T-cell (primary cell): ENCODE measurements around the gene TMEM8B. TPM values are rescaled to one million over a fixed set of nuclear protein-coding genes. Genes with fewer than 3 reads are reported as not detected.
A peak's percentile ranks its signal among the peaks of the same experiment; 100 is the strongest.

Source experiments
- ATAC-seq, 4 experiments: fragments of 200-7000 bp in 3 of 4; fragments of 150-1000 bp in 1 of 4; cut with Tn5 transposase; replicated peaks in 1 of 4; 1 replicate in 3 of 4; 2 replicates in 1 of 4; pipeline ENCODE4 v1.10.0; 2021; ENCODE audit warnings: moderate library complexity in 3 of 4, mild to moderate bottlenecking in 2 of 4, moderate number of reproducible peaks in 1 of 4
- CTCF ChIA-PET, 2 donors: fragments of 300-600 bp; sonication (Branson Sonifier 250); formaldehyde crosslinking; loops; one replicate each; lab custom pipeline; 2022; ENCODE audit warnings: antibody characterized with exemption in 2 of 2; lab: Charles Lee
- POLR2A ChIA-PET, 2 donors: fragments of 300-600 bp; sonication (Branson Sonifier 250); formaldehyde crosslinking; loops; one replicate each; lab custom pipeline; 2022; ENCODE audit warnings: antibody characterized with exemption in 2 of 2; lab: Charles Lee
- DNase-seq, 35 experiments: peaks; one replicate each; pipeline versions ENCODE4 v3.0.0 to v3.0.0-alpha.2; 2013 to 2023
- H3K27ac ChIP-seq: one replicate; pipeline ENCODE4 v1.5.1; 2013; ENCODE audit warnings: low read length
- H3K27me3 ChIP-seq, 2 experiments: replicated peaks in 1 of 2; 1 replicate in 1 of 2; 2 replicates in 1 of 2; pipeline versions ENCODE4 v1.6.1 to v1.7.0; 2013; ENCODE audit warnings: low read length in 1 of 2, mixed read lengths in 1 of 2; ENCODE audit not compliant: control insufficient read depth in 2 of 2, insufficient read depth in 2 of 2; ENCODE audit errors: extremely low read depth in 1 of 2
- H3K36me3 ChIP-seq, 2 donors: 1 replicate in 1 of 2; 2 replicates in 1 of 2; pipeline versions ENCODE4 v1.6.1 to v1.7.0; 2013; ENCODE audit warnings: low read length in 1 of 2; ENCODE audit not compliant: control insufficient read depth in 2 of 2, insufficient read depth in 1 of 2; ENCODE audit errors: extremely low read depth in 1 of 2
- H3K4me1 ChIP-seq, 2 experiments: 1 replicate in 1 of 2; 2 replicates in 1 of 2; pipeline versions ENCODE4 v1.6.1 to v1.7.0; 2013; ENCODE audit warnings: low read length in 2 of 2, mixed read lengths in 1 of 2; ENCODE audit not compliant: insufficient read depth in 2 of 2, control insufficient read depth in 1 of 2; ENCODE audit errors: extremely low read depth in 1 of 2
- H3K4me3 ChIP-seq, 2 donors: 1 replicate in 1 of 2; 2 replicates in 1 of 2; pipeline versions ENCODE4 v1.5.1 to v1.7.0; 2013; ENCODE audit warnings: mild to moderate bottlenecking in 2 of 2, low read length in 1 of 2, moderate library complexity in 1 of 2; ENCODE audit not compliant: control insufficient read depth in 1 of 2; ENCODE audit errors: extremely low read depth in 1 of 2
- H3K9me3 ChIP-seq: 2 replicates; pipeline ENCODE4 v1.7.0; 2013
- H3K27ac Mint-ChIP-seq, 2 donors: one replicate each; pipeline ENCODE4 v1.8.0; 2020 to 2021; ENCODE audit warnings: mild to moderate bottlenecking in 2 of 2, mixed read lengths in 2 of 2
- H3K27me3 Mint-ChIP-seq, 2 donors: one replicate each; pipeline ENCODE4 v1.8.0; 2021 to 2022; ENCODE audit warnings: mixed read lengths in 2 of 2
- H3K36me3 Mint-ChIP-seq: one replicate; pipeline ENCODE4 v1.8.0; 2021; ENCODE audit warnings: mixed read lengths
- H3K4me1 Mint-ChIP-seq, 3 donors: one replicate each; pipeline ENCODE4 v1.8.0; 2020 to 2022; ENCODE audit warnings: mixed read lengths in 3 of 3, mild to moderate bottlenecking in 1 of 3
- H3K4me3 Mint-ChIP-seq, 3 donors: one replicate each; pipeline ENCODE4 v1.8.0; 2020 to 2022; ENCODE audit warnings: mild to moderate bottlenecking in 3 of 3, mixed read lengths in 3 of 3, moderate library complexity in 3 of 3
- H3K9me3 Mint-ChIP-seq, 3 donors: one replicate each; pipeline ENCODE4 v1.8.0; 2020 to 2022; ENCODE audit warnings: mixed read lengths in 3 of 3
- WGBS: methylation state at CpG from one replicate; pipeline ENCODE4 v1.1.5; 2013; ENCODE audit warnings: missing lambda C conversion rate; ENCODE audit not compliant: insufficient coverage; 5-methylcytosine and 5-hydroxymethylcytosine counted together
- total RNA-seq, 35 experiments: library from RNA in 6 of 35; stranded (reverse) in 6 of 35; fragments of 120-200 nt in 1 of 35; gene quantifications; one replicate each; pipeline versions ENCODE4 v1.2.1 to v1.2.4 and lab custom pipeline; 2013 to 2026

The TMEM8B gene
- total RNA-seq, 5 donors from 2014 or later (not counting 1 experiment from before 2014, with no cell fraction given) = 6.5 to 11.9 (median 7.3) TPM

- CTCF ChIA-PET = interaction anchor here in 1 of 2 donors (0.6 kb wide), 1 partner anchor 187 kb away, joined by 6 read pairs; no protein-coding TSS in a partner anchor
- WGBS = 88% methylated on average over 9 of the region's 9 CpGs
- H3K4me3 Mint-ChIP-seq = no peak overlapping the region
Observed at GRCh38 chr9:35808433-35808832, 20.6 kb upstream of the TMEM8B start.

GRCh38 chr9:35810122-35810521 lies 18.9 kb upstream of the TMEM8B start:
- ATAC-seq (no peak), DNase-seq (no peak)
- Mint-ChIP-seq H3K9me3 (no peaks in the 10 kb centered on the region), H3K27ac (peak overlapping the region in 1 of 2 donors; percentile 98), H3K4me1 (peaks cover 29 to 37% (median 32%) of the 10 kb centered on the region in 3 donors), H3K36me3 (peaks cover 13% of the 10 kb centered on the region), H3K27me3 (no peaks in the 10 kb centered on the region), H3K4me3 (no peak overlapping the region)
- ChIA-PET POLR2A (no interaction called here), CTCF (interaction anchor here in 1 of 2 donors (0.6 kb wide), 1 partner anchor 113 kb away, joined by 11 read pairs; no protein-coding TSS in a partner anchor)
- Histone ChIP-seq H3K4me3 (no peak overlapping the region), H3K36me3 (peaks cover 7 to 29% of the 10 kb centered on the region in 2 donors), H3K9me3 (no peaks in the 10 kb centered on the region), H3K27me3 (no peaks in the 10 kb centered on the region), H3K27ac (no peak overlapping the region), H3K4me1 (peaks cover 9 to 37% of the 10 kb centered on the region in 2 experiments)
- 76% methylated on average over 3 of the region's 7 CpGs for WGBS

More at GRCh38 chr9:35808433-35808832, 20.6 kb upstream of the TMEM8B start:
- ATAC-seq (no peak), DNase-seq (no peak)
- H3K36me3 ChIP-seq = peaks cover 7 to 29% of the 10 kb centered on the region in 2 donors
- Mint-ChIP-seq H3K4me1 (peaks cover 19 to 26% (median 24%) of the 10 kb centered on the region in 3 donors), H3K27me3 (no peaks in the 10 kb centered on the region), H3K27ac (peak overlapping the region in 1 of 2 donors; percentile 17), H3K9me3 (no peaks in the 10 kb centered on the region), H3K36me3 (peaks cover 16% of the 10 kb centered on the region)
- POLR2A ChIA-PET = interaction anchor here (0.6 to 0.7 kb wide), 2 partner anchors 176 to 200 kb away, joined by 3 to 8 read pairs; no protein-coding TSS in a partner anchor
- peaks cover 7 to 27% of the 10 kb centered on the region in 2 experiments for H3K4me1 ChIP-seq
- no peak overlapping the region for H3K4me3 ChIP-seq
- no peaks in the 10 kb centered on the region for H3K27me3 ChIP-seq
- no peaks in the 10 kb centered on the region for H3K9me3 ChIP-seq
- no peak overlapping the region for H3K27ac ChIP-seq

GRCh38 chr9:35811381-35812024 lies 17.5 kb upstream of the TMEM8B start:
- H3K4me3 ChIP-seq = peak overlapping the region; percentile 55
- peak overlapping the region; percentile 72 for H3K27ac ChIP-seq
- ChIA-PET POLR2A (interaction anchor here in 1 of 2 donors (0.6 to 1.0 kb wide), 3 partner anchors 15 to 132 kb away, joined by 3 to 4 read pairs (median 3); no protein-coding TSS in a partner anchor), CTCF (interaction anchor here in 1 of 2 donors (0.6 to 1.6 kb wide), 8 partner anchors 8 to 208 kb away, joined by 3 to 6 read pairs (median 4); partner anchors contain the start of genes CREB3 and NPR2)
- no peaks in the 10 kb centered on the region for H3K9me3 ChIP-seq
- Mint-ChIP-seq H3K4me3 (peak overlapping the region; percentile 84 to 96 (median 86)), H3K9me3 (no peaks in the 10 kb centered on the region), H3K36me3 (peaks cover 8% of the 10 kb centered on the region), H3K27ac (peak overlapping the region; percentile 97 to 98), H3K4me1 (peaks cover 35 to 43% (median 37%) of the 10 kb centered on the region in 3 donors), H3K27me3 (no peaks in the 10 kb centered on the region)
- 14% methylated on average over 12 of the region's 12 CpGs for WGBS
- DNase-seq = no peak
- ATAC-seq = no peak
- H3K36me3 ChIP-seq = peaks cover 7 to 19% of the 10 kb centered on the region in 2 donors
- H3K27me3 ChIP-seq = no peaks in the 10 kb centered on the region
- peaks cover 9 to 39% of the 10 kb centered on the region in 2 experiments for H3K4me1 ChIP-seq

- Histone ChIP-seq H3K27ac (peak within 1 kb of the TSS; percentile 72), H3K4me3 (peak within 1 kb of the TSS; percentile 55), H3K4me1 (peaks cover 9 to 39% of the 10 kb centered on the region in 2 experiments), H3K36me3 (peaks cover 7 to 15% of the 10 kb centered on the region in 2 donors), H3K27me3 (no peaks in the 10 kb centered on the region), H3K9me3 (no peaks in the 10 kb centered on the region)
- DNase-seq (peak; percentile 81 to 99 (median 96)), ATAC-seq (peak; percentile 58 to 71 (median 63))
- Mint-ChIP-seq H3K27me3 (no peaks in the 10 kb centered on the region), H3K4me3 (peak within 1 kb of the TSS; percentile 84 to 96 (median 86)), H3K27ac (peak within 1 kb of the TSS; percentile 97 to 98), H3K4me1 (peaks cover 35 to 43% (median 37%) of the 10 kb centered on the region in 3 donors), H3K36me3 (peaks cover 4% of the 10 kb centered on the region), H3K9me3 (no peaks in the 10 kb centered on the region)
- CTCF ChIA-PET = interaction anchor here in 1 of 2 donors (0.6 to 1.6 kb wide), 8 partner anchors 8 to 208 kb away, joined by 3 to 6 read pairs (median 4); partner anchors contain the start of genes CREB3 and NPR2
- 0% methylated on average over 23 of the region's 28 CpGs for WGBS
- POLR2A ChIA-PET = interaction anchor here in 1 of 2 donors (0.6 to 1.0 kb wide), 3 partner anchors 14 to 133 kb away, joined by 3 to 4 read pairs (median 3); no protein-coding TSS in a partner anchor
Observed at GRCh38 chr9:35812025-35812602, 16.9 kb upstream of the TMEM8B start, which contains the start of gene SPAG8. Gene SPAG8 (minus strand): TSS chr9:35812262. CDS start chr9:35812147, 115 bp downstream.

- ChIA-PET POLR2A (no interaction called here), CTCF (interaction anchor here in 1 of 2 donors (1.1 to 1.2 kb wide), 2 partner anchors 22 to 81 kb away, joined by 3 to 5 read pairs; partner anchors contain the start of genes CREB3 and TLN1)
- Histone ChIP-seq H3K4me3 (no peak overlapping the region), H3K9me3 (no peaks in the 10 kb centered on the region), H3K4me1 (peaks cover 9 to 39% of the 10 kb centered on the region in 2 experiments), H3K27me3 (no peaks in the 10 kb centered on the region), H3K27ac (no peak overlapping the region), H3K36me3 (peaks cover 3% of the 10 kb centered on the region in 2 donors)
- DNase-seq (no peak), ATAC-seq (no peak)
- WGBS = 100% methylated on average over 2 of the region's 10 CpGs
- Mint-ChIP-seq H3K4me1 (peaks cover 35 to 43% (median 37%) of the 10 kb centered on the region in 3 donors), H3K36me3 (peaks cover 3% of the 10 kb centered on the region), H3K27me3 (no peaks in the 10 kb centered on the region), H3K27ac (peak overlapping the region in 1 of 2 donors; percentile 58), H3K9me3 (no peaks in the 10 kb centered on the region), H3K4me3 (peak overlapping the region; percentile 84 to 97 (median 96))
Observed at GRCh38 chr9:35813434-35814105, 15.5 kb upstream of the TMEM8B start.
